Left ventricle myocardium inferior (tissue), 1 donor: ENCODE data around the gene CHRNE. TPM values are rescaled to one million over a fixed set of nuclear protein-coding genes. Genes with fewer than 3 reads are reported as not detected.

ENCODE experiments used
- DNase-seq: peaks from one replicate; pipeline ENCODE4 v3.0.0-alpha.2; 2020
- H3K27ac ChIP-seq: fragments of 200-600 bp; replicated peaks from 2 replicates; pipeline ENCODE4 v1.8.0; 2021
- H3K27me3 ChIP-seq: fragments of 200-600 bp; 2 replicates; pipeline ENCODE4 v1.8.0; 2021; ENCODE audit warnings: low read depth
- H3K36me3 ChIP-seq: fragments of 200-600 bp; 2 replicates; pipeline ENCODE4 v1.8.0; 2021
- H3K4me1 ChIP-seq: fragments of 200-600 bp; 2 replicates; pipeline ENCODE4 v1.8.0; 2021
- H3K4me3 ChIP-seq: fragments of 200-600 bp; 2 replicates; pipeline ENCODE4 v1.8.0; 2021; ENCODE audit warnings: mild to moderate bottlenecking, moderate library complexity
- H3K9me3 ChIP-seq: fragments of 200-600 bp; replicated peaks from 2 replicates; pipeline ENCODE4 v1.8.0; 2021
- CTCF ChIP-seq: fragments of 200-600 bp; IDR thresholded peaks from 2 replicates; pipeline ENCODE4 v1.8.0; 2021; ENCODE audit warnings: antibody characterized with exemption, mild to moderate bottlenecking, borderline replicate concordance
- intact Hi-C: fragments of 100-400 bp; cut with micrococcal nuclease; formaldehyde crosslinking; loops from one replicate; pipeline ENCODE4 v1.11.0; 2022
- total RNA-seq: library from RNA; stranded (reverse); fragmentation: NEBNext Ultra II Directional; extraction: Animal tissue kit (Norgen Biotek cat#: 25700); gene quantifications from one replicate; pipeline ENCODE4 v1.2.1, GENCODE V29; 2021
- donor health status: DM: no; HTN: yes; CAD: no; lungs with severe emphysema.

The CHRNE gene
- total RNA-seq, 1 donor from 2014 or later = 1.5 TPM

GRCh38 chr17:4895657-4896331 is 7.1 kb downstream of the CHRNE start:
- Histone ChIP-seq H3K27ac (no peak overlapping the region), H3K27me3 (peaks cover 25% of the 10 kb centered on the region), H3K4me3 (no peak overlapping the region), H3K4me1 (peaks cover 25% of the 10 kb centered on the region), H3K9me3 (no peaks in the 10 kb centered on the region), H3K36me3 (peaks cover 62% of the 10 kb centered on the region)
- TF ChIP-seq CTCF = no peak
- intact Hi-C loops = no loop called here
- no peak for DNase-seq

GRCh38 chr17:4895121-4895520 is 7.8 kb downstream of the CHRNE start:
- H3K27ac ChIP-seq = no peak overlapping the region
- peaks cover 18% of the 10 kb centered on the region for H3K27me3 ChIP-seq
- H3K4me1 ChIP-seq = peaks cover 18% of the 10 kb centered on the region
- no peak overlapping the region for H3K4me3 ChIP-seq
- DNase-seq = no peak
- no peak for TF ChIP-seq CTCF
- peaks cover 69% of the 10 kb centered on the region for H3K36me3 ChIP-seq
- no peaks in the 10 kb centered on the region for H3K9me3 ChIP-seq
- intact Hi-C loops = no loop called here

GRCh38 chr17:4893721-4894560 is 9.0 kb downstream of the CHRNE start:
- Histone ChIP-seq H3K9me3 (no peaks in the 10 kb centered on the region), H3K27me3 (peaks cover 7% of the 10 kb centered on the region), H3K27ac (no peak overlapping the region), H3K4me3 (no peak overlapping the region), H3K36me3 (peaks cover 79% of the 10 kb centered on the region), H3K4me1 (peaks cover 7% of the 10 kb centered on the region)
- intact Hi-C loops = no loop called here
- no peak for TF ChIP-seq CTCF
- DNase-seq = no peak

GRCh38 chr17:4893272-4893671 is 9.6 kb downstream of the CHRNE start:
- H3K4me3 ChIP-seq = no peak overlapping the region

More at GRCh38 chr17:4893272-4893671, 9.6 kb downstream of the CHRNE start:
- no peak for DNase-seq
- H3K4me1 ChIP-seq = no peaks in the 10 kb centered on the region
- no peaks in the 10 kb centered on the region for H3K9me3 ChIP-seq
- H3K27ac ChIP-seq = no peak overlapping the region
- peaks cover 80% of the 10 kb centered on the region for H3K36me3 ChIP-seq
- TF ChIP-seq CTCF = no peak
- intact Hi-C loops = no loop called here
- no peaks in the 10 kb centered on the region for H3K27me3 ChIP-seq
